Keratinocyte (primary cell): ENCODE results near the gene COX8C. TPM values are rescaled to one million over a fixed set of nuclear protein-coding genes. Genes with fewer than 3 reads are reported as not detected.
"Not testable (repeated sequence)": the region's sequence is repeated elsewhere in the genome, so short reads cannot be mapped to it uniquely, and the experiment has no call there.

Source experiments
- DNase-seq: peaks from one replicate; pipeline ENCODE4 v3.0.0-alpha.2; 2011; ENCODE audit warnings: low read depth, missing footprints, low spot score
- FAIRE-seq: peaks from 2 replicates; lab custom pipeline; 2011; peaks lifted over from hg19 to GRCh38; lab: Jason Lieb, UNC
- H2AFZ ChIP-seq: 2 replicates; pipeline ENCODE4 v1.6.0; 2012; ENCODE audit warnings: low read length, control low read depth, inconsistent platforms; ENCODE audit not compliant: control insufficient read depth
- H3K27ac ChIP-seq: 2 replicates; pipeline ENCODE4 v1.5.1; 2011; ENCODE audit warnings: low read length; ENCODE audit not compliant: control insufficient read depth, insufficient read depth
- H3K27me3 ChIP-seq: 3 replicates; pipeline ENCODE4 v1.6.0; 2011; ENCODE audit warnings: low read length; ENCODE audit not compliant: control insufficient read depth, insufficient read depth; ENCODE audit errors: extremely low read depth
- H3K36me3 ChIP-seq, 2 experiments: 2 replicates in 1 of 2; 3 replicates in 1 of 2; pipeline ENCODE4 v1.5.1; 2011; ENCODE audit warnings: low read length in 2 of 2, mild to moderate bottlenecking in 1 of 2; ENCODE audit not compliant: control insufficient read depth in 2 of 2, insufficient read depth in 2 of 2; ENCODE audit errors: extremely low read depth in 1 of 2
- H3K4me1 ChIP-seq: 3 replicates; pipeline ENCODE4 v1.5.1; 2011; ENCODE audit warnings: low read length; ENCODE audit not compliant: control insufficient read depth, insufficient read depth; ENCODE audit errors: extremely low read depth
- H3K4me2 ChIP-seq: 3 replicates; pipeline ENCODE4 v1.6.0; 2011; ENCODE audit warnings: low read depth, low read length; ENCODE audit not compliant: control insufficient read depth, insufficient read depth; ENCODE audit errors: extremely low read depth
- H3K4me3 ChIP-seq, 3 experiments: fragments of 200-600 bp in 1 of 3; sonication (generic) in 1 of 3; 2 replicates in 2 of 3; 3 replicates in 1 of 3; pipeline ENCODE4 v1.5.1; 2011 to 2016; ENCODE audit warnings: low read length in 3 of 3, mild to moderate bottlenecking in 3 of 3, control low read depth in 2 of 3, inconsistent platforms in 1 of 3, low read depth in 1 of 3, mixed read lengths in 1 of 3, mixed run types in 1 of 3, moderate library complexity in 1 of 3; ENCODE audit not compliant: control insufficient read depth in 2 of 3, insufficient read depth in 2 of 3; ENCODE audit errors: extremely low read depth in 1 of 3
- H3K79me2 ChIP-seq: 2 replicates; pipeline ENCODE4 v1.6.0; 2012; ENCODE audit warnings: low read length; ENCODE audit not compliant: control insufficient read depth, insufficient read depth
- H3K9ac ChIP-seq: 3 replicates; pipeline ENCODE4 v1.6.0; 2011; ENCODE audit warnings: low read length; ENCODE audit not compliant: control insufficient read depth, insufficient read depth; ENCODE audit errors: extremely low read depth
- H3K9me1 ChIP-seq: 3 replicates; pipeline ENCODE4 v1.6.0; 2011; ENCODE audit warnings: low read length; ENCODE audit not compliant: control insufficient read depth, insufficient read depth; ENCODE audit errors: extremely low read depth
- H3K9me3 ChIP-seq: 2 replicates; pipeline ENCODE4 v1.5.1; 2012; ENCODE audit warnings: low read depth, low read length; ENCODE audit not compliant: control insufficient read depth
- H4K20me1 ChIP-seq: 3 replicates; pipeline ENCODE4 v1.6.0; 2011; ENCODE audit warnings: low read length; ENCODE audit not compliant: control insufficient read depth, insufficient read depth; ENCODE audit errors: extremely low read depth
- CTCF ChIP-seq, 3 experiments: IDR thresholded peaks in 1 of 3; conservative IDR thresholded peaks in 1 of 3; optimal IDR thresholded peaks in 1 of 3; 2 replicates in 2 of 3; 3 replicates in 1 of 3; pipeline versions ENCODE3 to v1.5.1; 2011; ENCODE audit warnings: low read length in 3 of 3, mild to moderate bottlenecking in 3 of 3, moderate library complexity in 2 of 3, control low read depth in 1 of 3, inconsistent platforms in 1 of 3; ENCODE audit not compliant: insufficient read depth in 2 of 3; ENCODE audit errors: extremely low read depth in 1 of 3
- EZH2 ChIP-seq: IDR thresholded peaks from one replicate; pipeline ENCODE4 v1.6.1; 2012; ENCODE audit warnings: inconsistent platforms, mild to moderate bottlenecking, low read length, moderate library complexity
- dilution Hi-C: fragments of 300-500 bp; cut with MboI; formaldehyde crosslinking; loops from one replicate; pipeline ENCODE4 v1.7.0; 2020; ENCODE audit warnings: low sequenced_read_pairs; ENCODE audit not compliant: extremely low pct_ligation_motif_present
- polyA plus RNA-seq, 5 experiments: library from polyadenylated mRNA; depleted of rRNA in 3 of 5; stranded (reverse) in 3 of 5; stranded (forward) in 1 of 5; unstranded in 1 of 5; fragments of >200 nt; gene quantifications; 1 replicate in 1 of 5; 2 replicates in 3 of 5; 3 replicates in 1 of 5; pipeline versions ENCODE4 v1.2.1 to v1.2.3, GENCODE V29; 2011 to 2012; ENCODE audit warnings: missing spikeins in 2 of 5, low read depth in 1 of 5, low replicate concordance in 1 of 5

The COX8C gene
- polyA plus RNA-seq, 1 donor (not counting 4 experiments of a cell fraction or from before 2014, with no cell fraction given) = not detected

DNA sequence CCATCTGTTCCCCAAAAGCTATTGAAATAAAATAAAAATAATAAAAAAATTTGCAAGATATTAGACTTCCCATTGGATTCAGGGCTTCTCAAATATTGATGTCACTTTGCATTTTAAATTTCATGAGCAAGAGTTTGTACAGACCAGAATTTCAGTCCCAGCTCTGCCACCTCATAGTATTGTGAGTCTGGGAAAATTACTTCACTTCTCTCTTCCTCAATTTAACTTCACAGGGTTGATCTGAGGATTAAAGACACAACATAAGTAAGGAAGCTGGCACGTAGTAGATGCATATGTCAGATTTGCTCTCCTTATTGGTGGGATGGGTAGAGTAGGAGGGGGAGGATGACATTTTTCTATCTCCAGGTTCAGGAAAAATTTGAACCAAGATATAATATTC, 32.8 kb downstream of the COX8C start:
- Histone ChIP-seq H3K9ac (no peak overlapping the region), H3K36me3 (no peaks in the 10 kb centered on the region), H3K4me1 (no peaks in the 10 kb centered on the region), H3K27ac (no peak overlapping the region), H2AFZ (no peak overlapping the region), H3K79me2 (no peaks in the 10 kb centered on the region), H4K20me1 (no peaks in the 10 kb centered on the region), H3K9me3 (no peaks in the 10 kb centered on the region), H3K4me3 (no peak overlapping the region), H3K9me1 (no peaks in the 10 kb centered on the region), H3K27me3 (no peaks in the 10 kb centered on the region), H3K4me2 (no peak overlapping the region)
- dilution Hi-C loops = no loop called here
- no peak for DNase-seq
- no peak for FAIRE-seq
- no peak for TF ChIP-seq CTCF (optimal IDR thresholded peaks at IDR 0.05 in 1 of 3, IDR thresholded peaks at IDR 0.05 in 1 of 3, conservative IDR thresholded peaks at IDR 0.05 in 1 of 3; ENCODE audit: extremely low read depth in 1 of 3, insufficient read depth in 2 of 3, low read length in 3 of 3)
- no peak for TF ChIP-seq EZH2

DNA sequence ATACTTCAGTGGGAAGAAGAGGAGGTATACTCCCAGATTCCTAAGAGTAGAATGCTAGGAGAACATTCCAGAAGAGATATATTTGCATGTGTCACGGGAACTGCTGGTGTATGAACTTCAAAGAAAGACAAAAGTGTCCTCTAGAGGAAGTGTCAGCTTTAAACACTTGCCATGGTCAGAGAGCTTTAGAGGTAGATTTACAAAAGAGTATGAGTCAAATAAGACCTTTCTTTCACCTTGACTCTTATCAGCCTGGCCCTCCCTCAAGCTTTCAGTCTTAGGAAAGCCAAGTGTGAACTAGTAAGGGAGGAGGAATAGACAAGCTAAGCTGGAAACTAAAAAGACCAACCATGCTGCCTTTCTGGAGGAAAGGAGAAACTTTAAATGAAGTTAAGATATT, 34.7 kb downstream of the COX8C start:
- Histone ChIP-seq H3K4me3 (no peak overlapping the region), H3K4me1 (no peaks in the 10 kb centered on the region), H3K4me2 (no peak overlapping the region), H3K9ac (no peak overlapping the region), H4K20me1 (no peaks in the 10 kb centered on the region), H3K36me3 (no peaks in the 10 kb centered on the region), H3K9me1 (no peaks in the 10 kb centered on the region), H3K79me2 (no peaks in the 10 kb centered on the region), H2AFZ (no peak overlapping the region), H3K27me3 (no peaks in the 10 kb centered on the region), H3K27ac (no peak overlapping the region), H3K9me3 (no peaks in the 10 kb centered on the region)
- TF ChIP-seq CTCF (optimal IDR thresholded peaks at IDR 0.05 in 1 of 3, IDR thresholded peaks at IDR 0.05 in 1 of 3, conservative IDR thresholded peaks at IDR 0.05 in 1 of 3; ENCODE audit: extremely low read depth in 1 of 3, insufficient read depth in 2 of 3, low read length in 3 of 3) (no peak), EZH2 (no peak)
- no peak for DNase-seq
- no peak for FAIRE-seq
- dilution Hi-C loops = no loop called here

DNA sequence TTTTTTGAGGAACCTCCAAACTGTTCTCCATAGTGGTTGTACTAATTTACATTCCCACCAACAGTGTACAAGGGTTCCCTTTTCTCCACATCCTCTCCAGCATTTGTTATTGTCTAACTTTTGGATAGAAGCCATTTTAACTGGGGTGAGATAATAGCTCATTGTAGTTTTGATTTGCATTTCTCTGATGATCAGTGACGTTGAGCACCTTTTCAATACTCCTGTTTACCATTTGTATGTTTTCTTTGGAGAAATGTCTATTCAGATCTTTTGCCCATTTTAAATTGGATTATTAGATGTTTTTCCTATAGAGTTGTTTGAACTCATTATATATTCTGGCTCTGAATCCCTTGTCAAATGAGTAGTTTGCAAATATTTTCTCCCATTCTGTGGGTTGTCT, 37.3 kb downstream of the COX8C start:
- dilution Hi-C loops, H3K4me2 ChIP-seq, H2AFZ ChIP-seq, DNase-seq, H3K9me3 ChIP-seq, H3K4me1 ChIP-seq, H3K9ac ChIP-seq, H3K9me1 ChIP-seq, H3K27me3 ChIP-seq, H3K27ac ChIP-seq, H3K4me3 ChIP-seq, H3K79me2 ChIP-seq, H4K20me1 ChIP-seq, H3K36me3 ChIP-seq, FAIRE-seq: not testable (repeated sequence)
